Renal cortical epithelial cell (primary cell): ENCODE measurements around the gene FOXO6. TPM values are rescaled to one million over a fixed set of nuclear protein-coding genes. Genes with fewer than 3 reads are reported as not detected.

ENCODE experiments used
- DNase-seq: peaks from one replicate; pipeline ENCODE4 v3.0.0-alpha.2; 2011; ENCODE audit warnings: low read depth
- total RNA-seq: library from RNA; depleted of rRNA; stranded (reverse); fragments of >200 nt; gene quantifications from 2 replicates; pipeline ENCODE4 v1.2.3, GENCODE V29; 2014

Gene FOXO6
- total RNA-seq, 1 donor from 2014 or later, result 0.25 TPM

DNA sequence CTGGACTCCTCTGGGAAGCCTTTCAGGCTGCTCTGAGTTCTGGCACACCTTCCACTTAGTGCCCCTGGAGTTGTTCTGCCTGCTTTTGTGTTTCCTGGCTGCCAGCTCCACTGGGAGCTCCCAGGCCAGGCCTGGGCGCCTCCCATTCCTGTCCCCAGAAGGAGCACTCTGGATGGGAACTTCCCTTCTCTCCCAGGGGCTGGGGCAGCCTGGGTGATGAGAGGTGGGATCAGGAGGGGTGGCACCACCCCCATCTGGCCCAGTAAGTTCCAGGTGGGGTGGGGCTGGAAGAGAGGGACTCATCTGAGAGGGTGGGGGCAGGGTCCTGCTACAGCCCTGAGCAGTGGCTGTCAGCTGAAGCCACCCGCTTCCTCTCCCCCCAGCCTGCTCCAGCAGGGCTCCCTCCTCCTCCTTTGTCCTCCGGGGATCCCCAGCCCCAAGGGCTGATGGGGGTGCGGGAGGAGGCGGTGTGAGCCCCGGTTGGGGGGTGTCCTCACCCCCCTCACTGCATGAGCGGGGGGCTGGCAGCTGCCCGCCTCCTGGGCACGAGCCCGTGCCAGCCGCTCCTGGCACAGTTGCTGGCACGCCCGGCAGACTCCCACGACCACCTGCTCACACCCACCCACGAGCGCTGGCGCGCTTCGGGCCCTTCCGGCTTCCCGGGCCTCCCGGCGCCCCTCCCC is 4.7 kb downstream of the FOXO6 start:
- DNase-seq, result no peak

DNA sequence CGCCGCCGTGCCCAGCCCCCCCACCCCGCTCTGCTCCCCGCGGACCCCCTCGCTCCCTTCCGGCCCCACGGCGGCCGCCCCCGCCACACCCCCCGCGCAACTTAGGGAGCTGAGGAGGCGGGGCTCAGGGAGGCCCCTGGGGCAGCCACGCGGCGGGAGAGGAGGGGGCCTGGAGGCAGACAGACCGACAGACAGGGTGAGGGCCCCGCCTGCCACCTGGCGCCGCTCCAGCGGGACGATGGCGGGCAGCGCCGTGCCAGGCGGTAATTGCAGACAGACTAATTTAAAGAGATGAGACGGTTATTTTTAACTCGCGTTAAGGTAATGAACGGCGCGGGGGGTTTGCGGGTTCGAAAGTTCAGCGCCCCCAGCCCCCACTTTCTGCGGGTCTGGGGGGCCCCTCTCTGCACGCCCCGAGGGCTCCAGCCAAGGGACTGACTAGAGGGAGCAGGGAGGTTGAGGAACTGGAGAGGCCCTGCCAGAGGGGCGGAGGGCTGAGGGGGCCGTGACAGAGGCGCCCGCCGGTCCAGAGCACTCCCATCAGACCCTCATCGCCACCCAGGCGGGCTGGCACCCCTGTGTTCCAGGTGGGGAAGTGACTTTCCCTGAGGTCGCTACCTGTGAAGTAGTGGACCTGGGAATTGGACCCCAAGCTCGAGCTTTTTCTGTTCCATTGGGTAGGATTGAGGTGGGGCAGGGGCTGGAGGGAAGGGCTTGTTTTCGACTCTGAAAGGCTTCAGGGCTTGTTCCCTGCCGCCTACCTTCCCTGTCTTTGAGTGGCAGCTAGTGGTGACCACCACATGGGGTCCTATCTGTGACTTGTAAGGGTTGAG is 5.4 kb downstream of the FOXO6 start:
- no peak for DNase-seq

DNA sequence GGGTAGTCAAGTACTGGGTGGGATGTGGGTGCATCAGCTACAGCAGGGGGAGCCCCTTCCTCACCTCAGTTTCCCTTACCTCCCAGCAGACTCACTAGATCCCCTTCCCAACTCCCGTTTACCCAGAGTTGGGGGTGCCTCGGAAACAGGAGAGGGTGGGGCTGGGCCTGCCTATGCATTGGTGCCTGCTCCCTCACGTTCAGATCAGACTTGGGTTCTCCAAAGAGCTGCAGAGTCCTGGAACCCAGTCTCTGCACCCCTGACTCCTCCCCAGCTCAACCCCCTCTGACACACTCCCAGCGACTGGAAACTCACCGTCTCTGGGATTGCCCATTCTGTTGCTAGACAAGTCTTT is 6.0 kb downstream of the FOXO6 start:
- no peak for DNase-seq

DNA sequence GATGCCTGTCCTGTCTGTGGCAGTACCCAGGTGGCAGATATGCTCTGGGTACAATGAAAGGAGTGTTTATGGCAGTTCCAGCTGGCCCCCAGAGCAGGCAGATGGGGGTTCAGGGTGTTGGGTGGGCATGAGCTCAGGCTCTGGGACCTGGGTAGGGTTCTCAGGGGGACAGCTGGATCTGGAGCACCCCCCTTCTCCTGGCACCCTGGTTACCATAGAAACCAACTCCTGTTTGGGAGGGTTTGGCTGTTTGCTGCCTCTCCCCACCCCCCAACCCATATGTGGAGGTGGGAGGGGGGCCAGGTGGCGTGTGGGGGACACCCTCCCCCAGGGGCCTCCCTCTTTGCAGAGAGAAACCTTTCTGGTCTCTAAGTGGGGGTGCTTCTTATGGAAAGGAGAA is 7.1 kb downstream of the FOXO6 start:
- DNase-seq, result no peak

DNA sequence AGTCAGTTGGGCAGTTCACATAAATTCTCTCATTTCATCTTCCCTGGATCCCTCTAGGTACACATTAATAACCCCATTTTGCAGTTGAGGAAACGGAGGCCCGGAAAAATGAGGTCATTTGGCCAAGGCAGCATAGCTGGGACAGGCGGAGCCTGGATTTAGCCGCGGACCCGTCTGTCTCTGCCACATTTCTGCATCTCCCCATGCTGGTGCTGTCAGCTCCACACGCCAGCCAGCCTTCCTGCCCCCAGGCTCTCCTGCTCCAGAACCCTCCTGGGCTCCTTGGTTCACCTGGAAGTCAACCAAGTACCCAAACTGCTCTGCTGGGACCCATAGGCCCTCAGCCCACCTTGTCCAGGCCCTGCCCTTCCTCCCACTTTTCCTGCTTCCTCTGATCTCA is 7.6 kb downstream of the FOXO6 start:
- DNase-seq, result no peak

DNA sequence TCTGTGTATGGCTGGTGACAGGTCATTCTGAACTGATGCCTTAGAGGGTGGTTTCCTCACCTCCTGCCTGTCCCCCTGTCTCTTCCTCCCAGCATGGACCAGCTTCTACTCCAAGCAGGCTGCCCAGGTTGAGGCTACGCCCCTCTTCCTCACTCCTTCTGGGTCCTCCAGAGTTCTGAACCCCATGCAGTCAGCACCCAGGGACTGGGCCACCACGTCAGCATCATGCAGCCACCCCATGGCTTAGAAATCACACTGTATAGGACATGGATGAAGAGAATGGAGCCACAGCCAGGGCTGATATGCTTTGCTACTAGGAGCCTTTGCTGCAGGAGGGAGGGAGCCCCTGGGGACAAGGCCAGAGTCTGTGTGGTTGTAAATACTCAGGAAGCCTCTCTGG is 8.3 kb downstream of the FOXO6 start:
- no peak for DNase-seq

DNA sequence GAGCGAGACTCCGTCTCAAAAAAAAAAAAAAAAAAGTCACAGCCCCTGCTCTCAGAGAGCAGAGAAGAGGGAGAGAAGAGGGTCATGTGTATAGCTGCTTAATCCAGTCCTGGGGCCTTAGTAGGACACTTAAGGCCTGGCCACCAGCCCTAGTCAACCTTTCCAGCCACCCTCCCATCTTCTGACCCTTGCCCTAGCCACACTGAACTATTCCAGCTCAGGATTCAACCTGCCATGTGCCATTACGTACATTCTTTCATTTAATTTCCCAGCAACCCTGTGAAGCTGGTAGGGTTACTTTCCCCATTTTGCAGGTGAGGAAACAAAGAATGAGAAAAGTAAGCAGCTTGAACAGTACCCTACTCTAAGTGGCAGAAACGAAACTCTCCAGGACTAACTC is 9.0 kb downstream of the FOXO6 start:
- DNase-seq, result no peak

DNA sequence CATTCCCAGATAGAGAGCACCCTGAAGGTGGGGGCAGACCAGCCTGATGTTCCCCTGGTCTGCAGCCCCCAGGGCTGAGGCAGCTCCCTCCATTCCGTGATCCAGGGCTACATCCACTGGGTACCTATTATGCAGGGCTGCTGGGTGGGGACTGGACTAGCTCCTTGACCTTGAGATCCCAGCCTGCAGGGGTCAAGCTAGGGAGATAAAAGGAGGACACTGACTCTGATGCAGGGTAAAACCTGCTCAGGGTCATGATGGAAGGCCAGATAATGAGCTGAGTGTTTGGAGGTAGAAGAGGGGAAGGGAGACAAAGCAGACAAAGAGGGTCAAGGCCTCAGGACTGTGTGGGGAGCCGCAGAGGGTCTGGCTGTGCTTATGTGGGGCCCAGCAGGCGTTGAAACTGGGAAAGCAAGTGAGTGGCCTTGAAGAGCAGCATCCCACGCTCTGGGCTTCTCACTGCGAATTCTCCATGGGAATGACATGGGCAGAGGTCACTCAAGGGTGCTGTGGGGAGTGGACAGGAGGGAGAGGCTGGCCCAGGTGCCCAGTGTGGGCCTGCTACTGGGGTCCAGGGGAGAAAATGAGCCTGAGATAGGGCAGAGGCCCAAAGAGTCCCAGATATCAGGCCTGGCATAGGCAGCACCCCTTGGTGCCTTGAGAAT is 9.7 kb downstream of the FOXO6 start:
- DNase-seq, result no peak

DNA sequence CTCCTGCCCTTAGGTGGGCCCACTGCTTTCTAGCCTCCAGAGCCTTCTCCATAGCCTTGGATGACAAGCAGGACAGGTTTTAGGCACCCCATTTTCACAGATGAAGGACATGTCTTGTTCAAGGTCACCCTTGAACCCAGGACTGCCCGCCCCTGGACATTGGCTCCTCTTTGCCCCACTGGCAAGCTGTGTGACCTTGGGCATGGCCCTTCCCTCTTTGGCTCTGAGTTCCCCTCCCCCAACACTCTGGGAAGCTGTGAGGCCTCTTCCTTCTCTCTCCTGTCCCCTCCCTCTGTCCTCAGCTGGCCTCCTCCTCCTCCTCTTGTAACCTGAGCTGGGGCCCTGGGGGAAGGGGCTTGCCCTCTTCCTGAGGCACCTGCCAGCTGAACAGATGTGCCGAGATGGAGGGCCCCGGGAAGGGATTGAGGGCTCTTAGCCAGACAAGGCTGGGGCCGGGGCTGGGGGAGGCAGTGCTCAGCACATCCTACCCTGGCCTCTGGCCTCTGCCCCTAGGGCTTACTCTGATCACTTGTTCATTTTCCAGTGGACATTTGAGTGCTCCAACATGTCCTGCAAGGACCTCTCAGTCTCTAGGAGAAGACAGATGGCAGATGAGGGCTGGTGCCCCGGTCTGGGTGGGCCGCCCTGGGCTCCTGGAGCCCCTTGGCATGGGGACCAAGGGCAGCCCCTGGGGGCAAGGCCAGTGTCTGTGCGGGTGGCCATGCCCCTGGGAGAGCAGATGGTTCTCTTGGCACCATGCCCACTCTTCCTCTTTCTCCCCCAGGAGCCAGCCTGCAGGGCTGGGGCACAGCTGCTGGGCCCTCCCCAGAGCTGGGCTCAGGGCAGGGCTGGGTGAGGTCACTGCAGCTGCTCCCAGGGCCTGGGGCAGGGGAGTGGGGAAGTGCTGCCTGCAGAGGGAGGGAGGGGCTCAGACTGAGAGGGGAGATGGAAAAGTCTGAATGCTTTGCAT is 10.7 kb downstream of the FOXO6 start:
- DNase-seq, result no peak

DNA sequence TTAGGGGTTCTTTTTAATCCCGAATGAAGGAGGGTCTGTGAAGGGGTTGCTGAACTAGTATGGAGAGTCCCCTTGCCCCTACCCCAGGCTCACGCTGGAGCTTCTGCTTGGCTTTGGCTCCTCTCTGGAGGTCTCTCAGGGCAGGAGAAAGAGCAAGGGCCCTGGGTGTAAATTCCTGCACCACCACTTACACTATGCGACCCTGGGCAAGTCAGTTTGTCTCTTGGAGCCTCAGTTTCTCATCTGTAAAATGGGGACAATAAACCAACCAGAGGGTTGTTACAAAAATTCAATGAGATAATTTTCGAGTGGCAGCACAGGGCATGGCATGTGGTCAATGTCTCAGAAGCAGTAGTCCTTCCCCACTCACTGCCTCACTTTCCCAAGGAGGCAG is 11.4 kb downstream of the FOXO6 start:
- DNase-seq, result no peak

DNA sequence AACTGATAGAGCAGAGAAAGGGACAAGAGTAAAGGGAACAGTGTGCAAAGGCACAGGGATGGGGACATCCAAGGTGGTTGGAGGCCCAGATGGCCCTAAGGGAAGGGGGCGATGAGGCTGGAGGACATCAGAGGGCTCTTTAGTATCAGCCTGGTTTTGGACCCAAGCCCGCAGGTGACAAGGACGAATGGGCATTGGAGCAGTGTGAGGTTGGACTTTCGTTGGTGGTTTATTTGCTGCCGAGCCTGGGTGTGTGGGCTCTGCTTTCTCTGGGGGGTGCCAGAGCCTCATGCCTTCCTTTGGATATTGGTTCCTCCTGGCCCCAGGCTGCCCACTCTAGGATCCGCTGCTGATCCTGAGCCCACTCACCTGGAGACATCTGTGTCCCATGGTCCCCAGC is 12.1 kb downstream of the FOXO6 start:
- DNase-seq, result no peak

DNA sequence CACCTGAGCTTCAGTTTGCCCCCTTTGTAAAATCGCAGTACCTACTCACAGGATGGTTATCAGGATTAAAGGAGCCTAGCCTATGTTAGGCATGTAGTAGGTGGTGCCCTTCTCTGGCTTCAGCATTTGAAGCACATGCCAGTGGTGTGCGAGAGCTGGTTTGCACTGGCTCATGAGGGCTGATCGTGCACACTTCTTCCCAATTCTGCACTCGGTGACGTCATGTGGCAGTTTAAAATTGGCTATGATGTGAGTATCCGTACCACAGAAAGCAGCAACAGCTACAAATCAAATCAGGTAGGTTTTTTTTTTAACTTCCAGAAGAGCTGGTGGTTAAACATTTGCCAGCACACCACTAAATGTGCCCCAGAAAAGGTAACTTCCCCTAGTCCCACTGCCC is 13.5 kb downstream of the FOXO6 start:
- peak; percentile 18 for DNase-seq

DNA sequence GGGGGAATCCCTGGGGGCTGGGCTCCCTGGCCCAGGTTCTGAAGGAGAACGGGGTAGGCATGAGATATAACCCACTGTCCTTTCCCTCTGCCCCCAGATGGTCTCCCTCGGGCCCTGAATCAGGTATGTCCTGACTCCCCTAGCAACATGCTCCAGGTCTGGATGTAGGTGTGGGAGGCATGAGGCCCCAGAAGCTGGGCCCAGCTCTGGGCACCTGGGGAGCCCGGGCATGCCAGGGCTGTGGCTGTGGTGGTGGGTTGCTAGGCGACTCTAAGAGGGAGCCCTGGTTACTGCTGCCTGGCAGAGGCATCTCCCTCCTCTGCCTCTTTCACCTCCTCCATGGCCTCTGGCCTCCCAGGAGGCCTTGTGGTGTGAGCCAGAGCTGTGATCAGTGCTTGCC is 16.2 kb downstream of the FOXO6 start:
- DNase-seq, result no peak

DNA sequence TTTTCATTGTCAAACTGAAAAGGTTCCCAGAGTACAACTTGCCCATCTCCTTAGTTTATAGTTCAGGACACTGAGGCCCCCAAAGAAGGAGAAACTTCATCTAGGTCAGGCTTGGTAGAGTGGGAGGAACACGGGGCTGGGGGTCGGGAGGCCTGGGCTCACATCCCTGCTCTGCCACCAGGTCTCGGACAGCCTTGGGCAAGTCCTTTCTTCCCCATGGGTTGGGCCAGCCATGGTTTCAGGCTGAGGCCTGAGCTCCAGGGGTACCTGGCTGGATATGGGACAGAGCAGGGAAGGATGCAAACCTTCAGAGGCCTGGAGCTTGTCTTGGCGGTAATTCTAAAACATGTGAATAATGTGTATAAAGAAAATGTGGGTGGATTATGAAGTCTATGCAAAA is 17.0 kb downstream of the FOXO6 start:
- DNase-seq, result no peak

DNA sequence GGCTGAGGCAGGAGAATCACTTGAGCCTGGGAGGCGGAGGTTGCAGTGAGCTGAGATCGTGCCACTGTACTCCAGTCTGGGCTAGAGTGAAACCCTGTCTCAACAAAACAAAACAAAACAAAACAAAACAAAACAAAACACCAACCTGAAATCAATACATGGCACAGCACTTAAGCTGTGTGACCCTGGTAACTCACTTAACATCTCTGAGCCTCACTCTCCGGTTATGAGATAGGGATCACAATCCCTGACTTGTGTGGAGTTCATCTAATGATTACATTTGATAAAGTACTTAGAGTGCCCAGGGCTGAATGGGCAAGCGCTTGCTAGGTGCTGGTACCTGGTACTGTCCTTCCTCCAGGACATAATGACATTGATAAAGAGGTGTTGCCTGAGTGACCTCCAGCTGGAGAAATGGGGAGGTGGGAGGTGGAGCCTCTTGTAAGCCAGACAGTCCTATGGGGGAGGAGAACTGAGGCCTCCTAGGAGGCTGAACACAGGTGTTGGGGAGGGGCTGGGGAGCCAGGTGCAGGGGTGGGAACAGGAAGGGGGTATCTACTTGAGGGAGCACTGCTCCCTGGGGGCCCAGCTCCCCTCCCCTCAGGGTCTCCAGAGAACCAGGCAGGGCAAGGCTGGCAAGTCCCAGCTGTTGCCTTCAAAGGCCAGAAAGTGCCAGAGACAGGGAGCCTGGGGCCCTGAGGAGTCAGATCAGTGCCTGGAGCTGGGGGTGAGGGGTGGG is 17.9 kb downstream of the FOXO6 start:
- no peak for DNase-seq

DNA sequence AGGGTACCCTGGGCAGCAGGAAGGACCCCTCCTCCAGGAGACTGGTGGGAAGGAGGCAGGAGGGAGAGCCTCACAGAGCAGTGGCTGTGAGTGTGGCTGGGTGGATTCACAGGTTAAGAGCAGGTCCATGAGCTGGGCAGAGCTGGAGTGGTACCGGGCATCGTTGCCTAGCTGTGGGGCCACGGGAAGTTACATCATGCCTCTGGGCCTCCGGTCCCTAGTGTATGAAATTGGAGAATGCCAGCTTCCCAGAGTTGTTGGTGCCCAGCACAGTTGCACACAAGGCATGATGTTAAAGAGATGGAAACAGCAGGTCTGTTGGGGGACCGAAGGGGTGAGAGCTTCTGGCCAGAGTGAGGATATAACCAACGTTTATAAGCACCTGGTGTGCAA is 18.5 kb downstream of the FOXO6 start:
- no peak for DNase-seq

DNA sequence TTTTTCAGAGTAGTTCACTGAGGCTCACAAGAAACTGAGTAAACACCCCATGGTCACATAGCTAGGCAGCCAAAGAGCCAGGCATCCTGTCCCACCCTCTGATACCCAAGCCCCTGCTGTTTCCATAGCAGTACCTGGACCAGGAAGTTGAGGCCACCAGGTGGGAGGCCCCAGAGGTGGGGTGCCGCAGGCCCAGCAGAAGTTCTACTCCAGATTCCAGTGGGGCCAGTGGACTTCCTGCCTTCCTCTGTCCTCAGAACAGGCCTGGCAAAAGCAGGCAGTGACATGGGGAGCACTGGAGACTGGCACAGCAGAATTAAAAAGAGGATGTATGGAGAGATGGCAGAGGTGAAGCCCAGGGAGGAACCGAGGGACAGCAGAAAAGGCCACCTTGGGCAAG is 19.0 kb downstream of the FOXO6 start:
- no peak for DNase-seq

DNA sequence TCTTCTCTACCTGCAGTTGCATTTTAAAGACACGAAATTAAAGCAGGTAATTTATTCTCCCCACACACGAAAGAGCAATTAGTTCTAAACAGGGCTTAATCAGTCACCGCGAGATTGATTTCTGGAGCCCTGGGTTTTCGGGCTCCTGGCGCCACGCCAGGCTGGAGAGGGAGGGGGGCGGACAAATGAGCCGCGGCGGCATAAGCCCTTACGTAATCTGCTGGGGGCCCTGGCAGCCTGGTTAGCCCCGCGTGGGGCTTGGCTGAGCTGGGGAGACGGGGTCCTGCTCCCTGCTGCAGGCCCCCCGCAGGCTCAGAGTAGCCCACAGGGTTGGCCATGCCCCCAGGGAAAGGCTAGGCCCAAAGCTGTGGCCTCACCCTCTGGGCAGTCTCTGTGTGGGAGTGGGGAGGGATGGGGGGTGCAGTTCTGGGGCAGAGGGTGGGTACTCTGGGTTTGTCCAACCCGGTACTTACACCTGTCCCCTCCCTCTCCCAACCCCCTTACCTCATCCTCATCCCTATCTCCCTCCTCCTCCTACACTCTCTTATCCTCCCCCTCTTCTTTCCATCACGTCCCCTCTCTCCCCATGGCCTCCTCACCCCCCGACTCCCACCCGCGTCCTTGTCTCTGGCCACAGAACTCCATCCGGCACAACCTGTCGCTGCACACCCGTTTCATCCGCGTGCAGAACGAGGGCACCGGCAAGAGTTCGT is 19.9 kb downstream of the FOXO6 start:
- peak; percentile 36 for DNase-seq

DNA sequence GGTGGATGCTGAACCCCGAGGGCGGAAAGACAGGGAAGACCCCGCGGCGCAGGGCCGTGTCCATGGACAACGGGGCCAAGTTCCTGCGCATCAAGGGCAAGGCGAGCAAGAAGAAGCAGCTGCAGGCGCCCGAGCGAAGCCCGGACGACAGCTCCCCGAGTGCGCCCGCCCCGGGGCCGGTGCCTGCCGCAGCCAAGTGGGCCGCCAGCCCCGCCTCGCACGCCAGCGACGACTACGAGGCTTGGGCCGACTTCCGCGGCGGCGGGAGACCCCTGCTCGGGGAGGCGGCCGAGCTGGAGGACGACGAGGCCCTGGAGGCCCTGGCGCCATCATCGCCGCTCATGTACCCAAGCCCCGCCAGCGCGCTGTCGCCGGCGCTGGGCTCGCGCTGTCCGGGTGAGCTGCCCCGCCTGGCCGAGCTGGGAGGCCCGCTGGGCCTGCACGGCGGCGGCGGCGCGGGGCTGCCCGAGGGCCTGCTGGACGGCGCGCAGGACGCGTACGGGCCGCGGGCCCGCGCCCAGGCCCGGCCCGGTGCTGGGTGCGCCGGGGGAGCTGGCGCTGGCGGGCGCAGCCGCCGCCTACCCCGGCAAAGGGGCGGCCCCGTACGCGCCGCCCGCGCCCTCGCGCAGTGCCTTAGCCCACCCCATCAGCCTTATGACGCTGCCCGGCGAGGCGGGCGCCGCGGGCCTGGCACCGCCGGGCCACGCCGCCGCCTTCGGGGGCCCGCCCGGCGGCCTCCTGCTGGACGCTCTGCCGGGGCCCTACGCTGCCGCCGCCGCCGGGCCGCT is 20.7 kb downstream of the FOXO6 start:
- DNase-seq, result no peak
